ENCODE measurements around the gene NCCRP1.
A peak's percentile ranks its signal among the peaks of the same experiment; 100 is the strongest.

NCCRP1 gene

GRCh38 chr19:39165857-39166256 lies 30.9 kb upstream of the NCCRP1 start:
- peak overlapping the region; percentile 76 for H3K27ac ChIP-seq
- no peak for TF ChIP-seq ZFX (IDR thresholded peaks at IDR 0.05; ENCODE audit: borderline replicate concordance)
- TF ChIP-seq, protein P1, sequence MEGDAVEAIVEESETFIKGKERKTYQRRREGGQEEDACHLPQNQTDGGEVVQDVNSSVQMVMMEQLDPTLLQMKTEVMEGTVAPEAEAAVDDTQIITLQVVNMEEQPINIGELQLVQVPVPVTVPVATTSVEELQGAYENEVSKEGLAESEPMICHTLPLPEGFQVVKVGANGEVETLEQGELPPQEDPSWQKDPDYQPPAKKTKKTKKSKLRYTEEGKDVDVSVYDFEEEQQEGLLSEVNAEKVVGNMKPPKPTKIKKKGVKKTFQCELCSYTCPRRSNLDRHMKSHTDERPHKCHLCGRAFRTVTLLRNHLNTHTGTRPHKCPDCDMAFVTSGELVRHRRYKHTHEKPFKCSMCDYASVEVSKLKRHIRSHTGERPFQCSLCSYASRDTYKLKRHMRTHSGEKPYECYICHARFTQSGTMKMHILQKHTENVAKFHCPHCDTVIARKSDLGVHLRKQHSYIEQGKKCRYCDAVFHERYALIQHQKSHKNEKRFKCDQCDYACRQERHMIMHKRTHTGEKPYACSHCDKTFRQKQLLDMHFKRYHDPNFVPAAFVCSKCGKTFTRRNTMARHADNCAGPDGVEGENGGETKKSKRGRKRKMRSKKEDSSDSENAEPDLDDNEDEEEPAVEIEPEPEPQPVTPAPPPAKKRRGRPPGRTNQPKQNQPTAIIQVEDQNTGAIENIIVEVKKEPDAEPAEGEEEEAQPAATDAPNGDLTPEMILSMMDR (IDR thresholded peaks at IDR 0.05): no peak

- peak overlapping the region; percentile 76 for H3K27ac ChIP-seq
- TF ChIP-seq ZFX (IDR thresholded peaks at IDR 0.05; ENCODE audit: borderline replicate concordance): no peak
- TF ChIP-seq, protein P1 (IDR thresholded peaks at IDR 0.05): no peak
These were observed 30.0 kb upstream of the NCCRP1 start for GRCh38 chr19:39166571-39167391.

DNA sequence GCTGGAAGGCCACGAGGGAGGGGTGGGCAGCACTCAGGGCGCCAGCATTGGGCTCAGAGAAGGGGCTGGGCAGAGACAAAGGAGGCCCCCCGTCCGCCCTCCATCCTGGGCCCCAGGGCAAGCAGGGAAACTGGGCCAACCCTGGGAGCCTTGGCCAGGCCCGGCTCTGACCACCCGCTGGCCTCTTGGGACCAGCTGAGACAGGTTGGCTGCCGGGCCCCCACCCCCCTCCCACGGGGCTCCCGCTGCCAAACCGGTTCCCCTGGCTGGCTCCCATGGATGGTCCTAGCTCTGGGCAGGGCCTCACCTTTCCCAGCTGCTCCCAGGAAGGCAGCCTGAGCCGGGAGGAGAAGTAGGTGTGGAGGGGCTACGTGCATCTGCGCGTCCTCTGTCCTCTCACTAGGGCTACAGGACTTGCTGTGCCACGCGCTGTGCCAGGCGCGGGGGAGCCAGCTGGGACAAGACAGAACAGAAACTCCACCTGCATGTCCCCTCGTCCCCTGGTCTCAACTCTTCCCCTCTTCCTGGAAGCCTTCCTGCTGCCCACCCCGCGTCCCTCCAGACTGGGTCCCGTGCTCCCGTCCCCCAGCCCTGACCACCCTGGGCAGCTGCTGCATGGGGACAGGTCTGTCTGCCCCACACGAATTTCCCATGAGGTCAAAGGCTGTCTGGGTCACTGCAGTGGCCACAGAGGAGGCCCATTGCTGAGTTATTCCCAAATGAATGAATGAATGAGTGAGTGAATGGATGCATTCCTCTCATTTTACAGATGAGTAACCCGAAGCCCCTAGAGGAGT lies 29.1 kb upstream of the NCCRP1 start:
- peak overlapping the region; percentile 76 for H3K27ac ChIP-seq
- TF ChIP-seq, protein P1 (IDR thresholded peaks at IDR 0.05): no peak
- no peak for TF ChIP-seq ZFX (IDR thresholded peaks at IDR 0.05; ENCODE audit: borderline replicate concordance)

DNA sequence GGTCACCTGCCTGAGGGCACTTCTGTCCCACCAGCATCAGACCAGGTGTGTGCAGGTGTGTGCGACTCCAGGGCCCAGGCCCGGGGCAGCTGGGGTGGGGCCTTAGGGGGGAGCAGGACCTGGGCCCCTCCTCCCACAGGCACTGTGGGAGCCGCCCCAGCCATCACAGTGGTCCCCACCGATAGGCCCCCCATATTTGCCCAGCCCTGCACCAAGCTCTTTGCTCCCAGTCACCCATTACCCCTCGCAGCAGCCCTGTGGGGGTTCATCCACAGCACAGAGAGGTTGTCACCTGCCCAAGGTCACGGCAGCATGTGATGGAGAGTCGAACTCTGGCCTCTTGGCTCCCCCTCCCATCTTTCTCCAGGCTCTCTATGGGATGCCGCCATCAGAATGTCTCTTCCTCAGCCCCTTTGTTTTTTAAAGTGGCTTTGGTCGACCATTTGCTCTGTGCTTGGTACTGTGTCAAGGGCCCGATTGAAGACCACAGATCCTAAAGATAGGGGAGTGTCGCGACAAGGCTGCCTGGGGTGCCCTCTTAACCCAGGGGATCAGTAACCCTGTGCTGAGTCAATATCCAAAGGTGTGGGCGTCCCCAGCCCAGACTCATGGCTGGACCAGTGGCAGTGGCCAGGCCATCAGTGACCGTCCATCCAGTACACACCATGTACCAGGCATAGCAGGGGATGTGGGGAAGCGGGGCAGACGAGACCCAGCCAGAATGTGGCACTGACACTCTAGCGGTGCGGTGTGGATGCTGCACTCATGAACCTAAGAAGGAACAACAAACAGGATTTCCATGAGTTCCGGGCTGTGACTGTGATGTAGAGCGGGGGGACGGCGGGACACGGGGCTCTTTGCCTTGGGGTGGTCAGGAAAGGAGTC lies 28.3 kb upstream of the NCCRP1 start:
- TF ChIP-seq, protein P1 (IDR thresholded peaks at IDR 0.05): no peak
- no peak for TF ChIP-seq ZFX (IDR thresholded peaks at IDR 0.05; ENCODE audit: borderline replicate concordance)

DNA sequence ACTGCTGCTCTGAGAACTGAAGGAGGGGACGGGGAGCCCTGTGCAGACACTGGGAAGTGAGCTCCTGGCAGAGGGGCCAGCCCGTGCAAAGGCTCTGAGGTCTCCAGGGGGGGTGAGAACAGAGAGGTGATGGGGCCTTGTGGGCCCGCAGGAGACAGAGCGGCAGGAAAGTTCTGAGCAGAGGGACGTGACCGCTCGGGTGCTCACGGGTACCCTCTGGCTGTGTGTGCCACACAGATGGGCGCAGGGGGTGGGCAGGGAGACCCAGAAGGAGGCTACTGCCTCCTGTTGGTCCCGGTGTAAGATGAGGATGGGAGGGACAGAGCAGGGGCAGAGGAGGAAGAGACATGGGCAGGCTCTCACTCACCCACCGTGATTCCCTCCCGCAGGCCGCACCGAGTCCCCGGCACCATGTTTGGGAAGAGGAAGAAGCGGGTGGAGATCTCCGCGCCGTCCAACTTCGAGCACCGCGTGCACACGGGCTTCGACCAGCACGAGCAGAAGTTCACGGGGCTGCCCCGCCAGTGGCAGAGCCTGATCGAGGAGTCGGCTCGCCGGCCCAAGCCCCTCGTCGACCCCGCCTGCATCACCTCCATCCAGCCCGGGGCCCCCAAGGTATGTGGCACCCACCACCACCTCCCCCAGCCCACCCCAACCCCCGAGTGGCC lies 27.5 kb upstream of the NCCRP1 start:
- peak overlapping the region; percentile 76; the same call in 1 of the 2 replicates for H3K27ac ChIP-seq
- TF ChIP-seq, protein P1 (IDR thresholded peaks at IDR 0.05): no peak
- TF ChIP-seq ZFX (IDR thresholded peaks at IDR 0.05; ENCODE audit: borderline replicate concordance): no peak

More for the DNA sequence above, 28.3 kb upstream of the NCCRP1 start:
- peak overlapping the region; percentile 76 for H3K27ac ChIP-seq

DNA sequence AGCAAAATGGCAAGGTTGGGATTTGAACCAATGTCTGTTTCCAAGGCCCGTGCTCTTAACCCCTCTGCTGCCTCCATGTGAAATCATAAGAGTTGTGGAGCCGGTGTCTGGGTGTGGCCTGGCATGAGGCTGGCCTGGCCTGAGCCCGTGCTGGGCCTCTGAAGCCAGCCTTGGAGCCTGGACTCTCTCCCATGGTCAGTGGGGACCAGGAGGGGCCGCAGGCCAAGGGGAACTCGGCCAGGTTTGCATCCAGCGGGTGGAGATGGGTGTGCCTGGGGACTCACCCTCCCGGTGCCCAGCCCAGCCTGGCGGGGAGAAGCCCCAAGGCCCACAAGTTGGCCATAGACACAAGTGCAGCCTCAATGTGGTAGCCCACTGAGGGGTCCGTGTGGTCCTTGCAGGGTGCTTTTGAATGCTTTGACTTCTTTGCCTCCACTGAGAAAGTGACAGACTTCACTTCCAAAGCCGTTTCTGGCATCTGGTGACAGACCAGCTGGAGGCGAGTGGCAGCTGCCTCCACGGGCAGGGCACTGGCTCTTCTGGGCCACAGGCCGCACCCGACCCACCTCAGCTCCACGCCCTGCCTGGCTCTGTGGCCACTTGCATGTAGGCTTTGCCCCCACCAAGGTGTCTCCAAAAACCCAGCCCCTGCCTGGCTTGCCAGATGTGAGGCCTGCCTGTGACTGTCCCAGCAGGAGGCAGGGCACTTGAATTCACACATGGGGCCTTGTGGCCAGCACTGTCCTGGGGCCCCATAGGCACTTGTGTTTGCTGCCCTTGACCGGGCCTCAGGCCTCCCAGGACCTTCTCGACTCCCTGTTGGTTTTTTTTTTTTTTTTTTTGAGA lies 26.2 kb upstream of the NCCRP1 start:
- H3K27ac ChIP-seq: peak overlapping the region; percentile 22
- TF ChIP-seq, protein P1 (IDR thresholded peaks at IDR 0.05): no peak
- TF ChIP-seq ZFX (IDR thresholded peaks at IDR 0.05; ENCODE audit: borderline replicate concordance): no peak

Data from 22Rv1 (cell line).